Bronchial epithelial cell (primary cell): ENCODE results near the gene IL17RB. TPM values are rescaled to one million over a fixed set of nuclear protein-coding genes. Genes with fewer than 3 reads are reported as not detected.

ENCODE experiments used
- DNase-seq: peaks from one replicate; pipeline ENCODE4 v3.0.0-alpha.2; 2010; ENCODE audit warnings: low read depth
- FAIRE-seq: peaks from 2 replicates; lab custom pipeline; 2011; peaks lifted over from hg19 to GRCh38; lab: Jason Lieb, UNC
- H3K27me3 ChIP-seq: 2 replicates; pipeline ENCODE4 v1.5.1; 2011; ENCODE audit warnings: low read length; ENCODE audit not compliant: control insufficient read depth, insufficient read depth
- H3K36me3 ChIP-seq: 2 replicates; pipeline ENCODE4 v1.5.1; 2011; ENCODE audit warnings: low read length; ENCODE audit not compliant: control insufficient read depth, insufficient read depth
- H3K4me3 ChIP-seq: 2 replicates; pipeline ENCODE4 v1.5.1; 2011; ENCODE audit warnings: mild to moderate bottlenecking, low read depth, low read length, control low read depth
- CTCF ChIP-seq: IDR thresholded peaks from 2 replicates; pipeline ENCODE4 v1.5.1; 2011; ENCODE audit warnings: mild to moderate bottlenecking, moderate library complexity, low read length, control low read depth, inconsistent platforms; ENCODE audit not compliant: insufficient read depth, severe bottlenecking
- total RNA-seq: library from RNA; depleted of rRNA; stranded (reverse); fragments of >200 nt; gene quantifications from 2 replicates; pipeline ENCODE4 v1.2.1, GENCODE V29; 2014

IL17RB gene
- total RNA-seq, 1 donor from 2014 or later: not detected

- FAIRE-seq (no peak), DNase-seq (no peak)
- Histone ChIP-seq H3K36me3 (peaks cover 6% of the 10 kb centered on the region), H3K27me3 (no peaks in the 10 kb centered on the region), H3K4me3 (no peak overlapping the region)
- TF ChIP-seq CTCF: no peak
Observed at GRCh38 chr3:53863145-53863544, 16.8 kb downstream of the IL17RB start.

GRCh38 chr3:53865732-53866499 is 19.5 kb downstream of the IL17RB start:
- Histone ChIP-seq H3K4me3 (no peak overlapping the region), H3K36me3 (peaks cover 16% of the 10 kb centered on the region), H3K27me3 (no peaks in the 10 kb centered on the region)
- DNase-seq (no peak), FAIRE-seq (no peak)
- no peak for TF ChIP-seq CTCF

GRCh38 chr3:53880396-53881345 is 34.3 kb downstream of the IL17RB start:
- Histone ChIP-seq H3K4me3 (peak overlapping the region; percentile 96), H3K36me3 (peaks cover 11% of the 10 kb centered on the region), H3K27me3 (no peaks in the 10 kb centered on the region)
- DNase-seq (no peak), FAIRE-seq (no peak)
- no peak for TF ChIP-seq CTCF

GRCh38 chr3:53881691-53882593 is 35.6 kb downstream of the IL17RB start, which contains the start of gene ACTR8:
TSS of gene ACTR8 (minus strand) at chr3:53882152. CDS start at chr3:53882101, 51 bp downstream.
- FAIRE-seq: no peak
- DNase-seq: peak; percentile 52
- TF ChIP-seq CTCF: peak; percentile 35
- peaks cover 10% of the 10 kb centered on the region for H3K36me3 ChIP-seq
- H3K27me3 ChIP-seq: no peaks in the 10 kb centered on the region
- peak within 1 kb of the TSS; percentile 96 for H3K4me3 ChIP-seq

- FAIRE-seq (no peak), DNase-seq (no peak)
- Histone ChIP-seq H3K4me3 (no peak overlapping the region), H3K36me3 (peaks cover 7% of the 10 kb centered on the region), H3K27me3 (no peaks in the 10 kb centered on the region)
- no peak for TF ChIP-seq CTCF
Observed at GRCh38 chr3:53883008-53883407, 36.6 kb downstream of the IL17RB start.
